Measurements from ENCODE around the gene VPS26A.

DNA sequence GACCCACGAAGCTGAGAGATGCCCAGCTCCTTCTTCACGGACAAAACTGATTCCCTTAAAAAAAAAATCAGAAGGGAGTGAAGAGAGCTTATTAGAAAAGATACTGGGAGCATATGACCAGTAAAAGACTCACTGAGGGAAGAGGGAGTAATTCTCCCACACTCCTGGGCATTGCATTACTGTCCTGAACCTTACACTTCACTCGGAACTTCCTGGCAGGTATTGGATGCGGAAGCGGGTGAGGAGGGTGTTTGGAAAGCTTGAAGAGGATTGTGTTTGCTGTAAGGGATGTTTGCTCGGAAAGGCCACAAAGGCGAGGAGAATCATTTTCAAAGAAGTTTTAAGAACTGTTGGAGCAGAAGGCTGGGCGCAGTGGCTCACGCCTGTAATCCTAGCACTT is 96.5 kb downstream of the VPS26A start:
- TF ChIP-seq EZH2 (IDR thresholded peaks at IDR 0.05; ENCODE audit: borderline replicate concordance, low read depth, low read length, severe bottlenecking) = no peak
- no peak for TF ChIP-seq CTCF (IDR thresholded peaks at IDR 0.05; ENCODE audit: borderline replicate concordance, extremely low read depth, low read length, poor library complexity, severe bottlenecking)

All from DND-41 (cell line).